Stimulated activated CD4-positive, alpha-beta T cell treated with anti-CD3 and anti-CD28 coated beads, Interleukin-12 subunit alpha, Interleukin-12 subunit beta, amount 100 ng/mL, for 24 hours (primary cell): ENCODE results near the gene CRY2.

Source experiments
- DNase-seq, 2 experiments: peaks; one replicate each; pipeline ENCODE4 v3.0.0-alpha.2; 2020; ENCODE audit warnings: low read depth in 2 of 2

Gene CRY2

DNA sequence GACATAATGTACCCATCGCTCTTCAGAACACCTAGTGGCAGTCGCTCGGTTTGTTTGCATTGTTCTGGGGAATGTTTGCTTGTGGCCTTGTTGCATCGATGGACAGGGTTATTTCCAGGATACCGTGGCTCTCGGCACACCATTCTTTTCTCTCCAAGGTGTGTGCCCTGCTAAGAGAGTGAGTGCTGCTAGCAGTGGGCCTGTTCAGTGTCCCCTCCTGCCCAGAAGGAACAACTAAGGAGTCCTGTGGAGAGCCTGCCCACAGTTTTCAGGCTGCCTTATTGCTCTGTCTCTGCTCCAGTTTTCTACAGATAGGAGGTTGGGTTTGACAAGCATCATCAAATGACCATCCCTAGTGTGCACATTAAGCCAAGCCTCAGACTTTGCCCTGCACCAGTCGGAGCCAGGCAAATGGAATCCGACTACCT lies 1.4 kb downstream of the CRY2 start:
- DNase-seq = no peak

DNA sequence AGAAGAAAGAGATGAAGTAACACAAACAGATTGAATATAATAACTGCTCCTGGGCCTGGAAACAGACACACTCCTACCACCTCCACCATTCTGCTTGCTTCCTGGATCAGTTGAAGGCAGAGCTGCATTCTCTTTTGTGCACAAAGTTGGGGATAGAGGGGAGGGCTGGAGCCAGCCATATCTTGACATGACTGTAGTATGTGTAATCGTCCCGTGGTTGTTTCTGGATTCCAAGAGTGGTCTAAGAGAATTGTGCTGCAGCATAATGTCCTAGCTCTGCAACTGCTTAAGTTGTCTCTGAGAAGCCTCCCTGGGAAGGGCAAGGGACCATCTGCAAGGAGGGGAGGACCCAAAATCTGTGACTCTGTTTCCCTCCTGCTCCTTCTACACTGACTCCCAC lies 3.2 kb downstream of the CRY2 start:
- no peak for DNase-seq

DNA sequence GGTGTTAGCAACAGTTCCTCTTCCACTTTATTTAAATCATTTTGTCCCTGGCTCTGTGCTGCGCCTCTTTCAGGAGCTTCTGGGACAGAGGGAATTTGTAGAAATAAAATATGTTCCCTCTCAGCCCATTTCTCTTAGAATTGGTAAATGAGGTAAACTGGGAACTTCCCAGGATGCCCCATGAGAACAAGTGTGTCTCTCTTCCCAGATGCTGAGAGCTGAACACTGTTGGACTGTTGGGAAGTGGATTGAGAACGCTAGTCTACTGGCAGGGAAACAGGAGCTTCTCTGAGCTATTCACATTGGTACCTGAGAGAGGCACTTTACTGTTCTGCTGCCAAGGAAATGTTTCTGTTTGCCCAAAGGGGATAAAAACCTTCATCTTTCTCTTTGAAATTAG lies 4.0 kb downstream of the CRY2 start:
- DNase-seq = no peak

DNA sequence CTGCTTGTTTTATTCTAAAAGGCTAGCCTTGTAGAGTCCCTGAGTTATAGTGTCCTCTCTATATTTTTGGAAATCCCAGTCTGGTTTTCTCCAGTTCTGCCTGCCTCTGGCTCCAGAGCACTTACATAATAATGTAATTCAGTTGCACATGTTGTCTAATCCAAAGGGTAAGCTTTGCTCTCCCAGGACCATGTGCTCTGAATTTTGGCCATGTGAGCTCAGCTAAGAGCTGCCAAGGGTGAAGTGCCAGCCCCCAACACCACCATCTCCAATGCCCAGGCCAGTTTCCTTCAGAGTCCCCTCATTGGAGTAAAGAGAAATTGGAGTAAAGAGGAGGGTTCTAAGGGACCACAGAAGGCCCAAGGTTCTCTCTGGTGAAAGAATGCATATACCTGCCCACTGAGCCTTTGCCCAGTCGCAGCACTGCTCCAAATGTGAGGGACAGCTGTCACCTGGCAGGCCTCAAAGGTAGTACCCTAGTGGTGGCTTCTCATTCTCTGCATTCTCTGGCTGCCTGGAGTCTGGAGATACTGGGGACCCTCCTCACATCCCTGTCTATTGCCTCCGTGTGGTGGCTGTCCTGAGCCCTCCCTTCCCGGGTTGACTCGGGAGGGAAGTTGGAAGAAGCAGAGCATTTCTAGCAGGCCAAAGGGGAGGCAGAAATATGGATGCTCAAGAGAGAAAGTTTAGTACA lies 4.9 kb downstream of the CRY2 start:
- DNase-seq = no peak

DNA sequence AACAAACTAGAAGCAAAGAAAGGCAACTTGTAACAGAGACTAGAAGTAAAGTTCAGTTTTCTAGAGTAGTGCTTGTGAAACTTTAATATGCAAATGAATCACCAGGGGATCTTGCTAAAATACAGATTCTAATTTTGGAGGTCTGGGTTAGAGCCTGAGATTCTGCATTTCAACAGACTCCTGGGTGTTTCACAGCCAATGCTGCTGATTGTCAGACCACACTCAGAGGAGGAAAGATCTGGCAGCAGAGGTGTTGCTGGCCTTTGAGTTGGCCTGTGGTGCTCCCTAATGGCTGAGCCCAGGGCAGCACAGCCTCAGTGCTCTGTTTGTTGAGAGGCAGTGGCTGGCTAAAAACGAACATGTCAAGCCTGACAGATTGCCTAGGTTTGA lies 5.4 kb downstream of the CRY2 start:
- no peak for DNase-seq

DNA sequence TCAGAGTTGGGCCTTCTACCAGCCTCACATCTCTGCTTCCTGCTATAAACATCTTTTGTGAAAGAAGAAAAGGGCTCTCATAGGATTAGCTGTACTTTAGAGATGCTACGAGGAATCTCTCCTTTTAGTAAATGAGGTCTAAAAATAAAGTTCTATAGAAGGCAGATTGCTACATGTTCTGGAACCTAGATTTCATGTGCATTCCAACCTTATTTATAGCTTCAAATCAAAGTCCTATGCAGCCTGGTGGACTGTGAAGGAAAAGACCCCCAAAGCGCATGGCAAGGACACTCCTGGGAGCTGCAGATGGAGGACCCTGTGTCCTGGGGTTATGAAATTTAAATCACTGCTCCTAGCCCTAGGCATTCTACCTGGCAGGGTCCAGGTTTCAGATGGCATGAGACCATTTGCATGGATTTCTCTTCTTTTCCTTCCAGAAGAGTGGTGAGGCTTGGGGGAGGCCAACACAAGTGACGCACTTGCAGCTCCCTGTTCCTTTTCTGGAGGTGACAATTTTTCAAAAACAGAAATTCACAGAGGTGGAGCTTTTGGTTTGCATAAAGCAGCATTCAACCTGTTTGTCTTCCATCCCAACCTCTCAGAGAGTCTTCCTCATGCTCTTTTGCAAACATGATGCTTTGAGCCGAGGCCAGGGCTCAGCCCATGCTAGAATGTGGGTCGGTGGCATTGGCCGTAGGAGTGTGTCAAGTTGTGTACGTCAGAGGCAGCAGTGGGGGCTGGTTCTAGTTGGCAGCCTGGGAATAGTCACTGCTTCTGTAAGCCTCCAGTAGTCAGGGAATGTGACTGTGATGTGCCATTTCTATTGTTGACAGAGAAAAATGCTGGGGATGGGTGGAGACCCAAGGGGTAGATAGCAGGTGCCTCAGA lies 6.3 kb downstream of the CRY2 start:
- DNase-seq = no peak

DNA sequence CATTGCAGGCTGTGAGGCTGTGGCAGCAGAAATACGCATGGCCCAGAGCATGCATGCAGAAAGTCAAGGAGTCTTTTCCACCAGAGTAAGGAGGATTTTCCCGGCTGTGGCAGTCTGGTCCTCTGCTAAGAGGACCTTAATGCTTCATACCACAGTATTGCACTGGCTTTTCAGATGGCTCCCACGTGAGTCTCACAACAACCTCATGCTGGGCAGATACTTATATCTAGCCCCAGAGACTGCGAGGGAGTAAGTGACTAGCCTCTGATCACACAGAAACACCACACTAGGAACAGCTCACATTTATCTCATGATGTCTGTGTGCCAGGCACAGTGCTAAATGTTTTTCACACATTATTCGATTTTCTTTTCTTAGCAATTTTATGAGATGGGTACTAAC lies 8.0 kb downstream of the CRY2 start:
- no peak for DNase-seq

DNA sequence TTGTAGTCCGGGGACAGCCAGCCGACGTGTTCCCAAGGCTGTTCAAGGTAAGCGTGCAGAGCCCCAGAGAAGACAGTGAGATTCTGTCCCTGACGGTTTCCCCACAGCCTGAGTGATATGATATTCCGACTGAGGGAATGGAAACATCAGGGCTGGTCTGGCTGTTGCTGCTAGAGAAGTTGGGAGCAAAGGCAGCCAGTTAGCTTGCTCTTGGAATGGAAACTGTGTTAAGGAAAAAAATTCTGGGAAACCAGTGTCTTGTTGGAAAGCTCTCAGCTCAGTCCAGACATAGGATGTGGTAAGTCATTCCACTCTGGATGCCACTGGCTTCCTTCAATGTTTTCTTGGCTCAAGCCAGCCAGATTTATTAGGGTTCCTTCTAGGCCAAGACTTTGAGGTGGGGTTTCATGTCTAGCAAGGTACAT lies 8.8 kb downstream of the CRY2 start:
- DNase-seq = no peak

DNA sequence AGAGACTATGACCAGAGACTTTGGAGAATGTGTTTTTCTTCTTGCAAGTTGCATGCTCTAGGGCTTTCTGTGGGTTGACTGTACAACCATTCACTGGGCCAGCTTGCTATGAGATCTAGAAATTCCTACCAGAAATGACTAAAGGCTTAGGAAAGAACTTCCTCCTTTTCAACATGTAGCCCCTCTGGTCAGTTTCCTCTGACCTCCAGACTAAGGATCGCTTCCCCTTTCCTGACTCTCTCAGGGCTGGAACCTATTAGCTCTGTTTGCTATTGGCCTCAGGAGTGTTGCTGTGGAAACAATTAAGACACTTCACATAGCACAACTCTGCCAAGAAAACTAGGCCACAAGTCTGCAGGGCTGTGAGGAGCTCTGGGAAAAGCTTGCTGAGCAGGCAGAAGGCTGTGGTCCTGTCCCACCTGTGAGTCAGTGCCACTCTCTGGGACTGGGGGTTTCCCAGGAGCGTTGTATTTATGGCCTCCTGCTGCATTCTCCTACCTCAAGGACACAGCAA lies 10.7 kb downstream of the CRY2 start:
- DNase-seq = no peak

DNA sequence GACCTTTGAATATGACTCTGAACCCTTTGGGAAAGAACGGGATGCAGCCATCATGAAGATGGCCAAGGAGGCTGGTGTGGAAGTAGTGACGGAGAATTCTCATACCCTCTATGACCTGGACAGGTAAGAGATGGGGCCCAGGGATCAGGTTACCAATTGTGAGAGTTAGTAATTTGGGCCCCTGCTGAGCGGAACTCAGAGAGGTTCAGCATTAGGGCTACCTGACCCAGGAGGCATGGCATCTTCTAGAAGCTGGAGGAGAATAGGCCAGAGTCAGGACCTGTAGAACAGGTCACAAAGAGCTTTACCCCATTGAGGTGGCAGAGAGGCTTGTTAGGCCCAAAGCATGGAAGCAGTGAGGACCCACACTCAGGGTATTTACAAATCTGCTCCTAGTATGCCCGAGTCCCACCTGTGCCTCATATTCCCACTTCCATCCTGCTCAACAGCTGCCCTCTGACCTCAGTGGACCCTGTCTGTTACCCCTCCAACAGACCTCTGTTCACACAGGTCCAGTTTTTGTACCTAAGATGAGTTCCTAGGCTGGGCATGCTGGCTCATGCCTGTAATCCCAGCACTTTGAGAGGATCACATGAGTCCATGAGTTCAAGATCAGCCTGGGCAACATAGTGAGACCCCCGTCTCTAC lies 11.6 kb downstream of the CRY2 start:
- DNase-seq = no peak

DNA sequence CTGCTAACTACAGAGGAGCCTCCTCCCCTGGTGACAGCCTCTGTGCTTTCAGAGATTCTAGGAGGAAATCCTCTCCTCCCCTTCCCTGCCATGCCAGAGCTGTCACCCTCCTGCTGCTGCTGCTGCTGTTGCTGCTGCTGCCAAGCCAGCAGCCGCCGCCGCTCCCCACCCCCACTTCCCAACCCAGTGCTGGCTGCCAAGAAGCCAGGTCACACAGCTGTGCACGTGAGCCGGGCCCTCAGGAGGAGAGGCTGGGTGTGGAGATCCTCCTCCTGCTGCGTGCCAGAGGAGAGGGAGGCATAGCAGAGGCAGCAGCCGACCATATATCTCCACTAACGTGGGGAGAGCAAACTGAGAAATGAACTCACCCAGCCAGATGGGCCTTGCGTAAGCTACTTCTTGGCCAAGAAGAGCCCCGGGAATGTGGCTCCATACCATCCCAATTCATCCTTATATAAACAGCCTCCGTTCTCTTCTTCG lies 12.4 kb downstream of the CRY2 start:
- no peak for DNase-seq

DNA sequence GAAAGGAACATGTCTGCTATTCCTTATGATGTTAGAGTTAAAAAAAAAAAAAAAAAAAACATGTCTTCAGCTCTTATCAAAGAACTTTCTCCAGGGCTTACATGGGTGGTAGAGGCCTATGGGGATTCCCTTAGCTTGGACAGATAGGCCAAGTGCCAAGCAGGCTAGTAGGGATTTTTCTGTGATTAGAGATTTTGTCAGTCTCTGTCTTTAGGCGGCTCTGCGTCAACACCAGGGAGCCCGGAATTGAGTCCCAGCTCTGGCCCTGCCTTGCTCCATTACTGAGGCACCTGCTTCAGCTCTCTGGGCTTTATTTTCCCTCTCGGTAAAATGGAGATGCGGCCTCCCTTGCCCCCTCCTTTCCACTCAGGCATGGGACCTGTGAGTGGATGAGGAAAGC lies 13.1 kb downstream of the CRY2 start:
- no peak for DNase-seq

DNA sequence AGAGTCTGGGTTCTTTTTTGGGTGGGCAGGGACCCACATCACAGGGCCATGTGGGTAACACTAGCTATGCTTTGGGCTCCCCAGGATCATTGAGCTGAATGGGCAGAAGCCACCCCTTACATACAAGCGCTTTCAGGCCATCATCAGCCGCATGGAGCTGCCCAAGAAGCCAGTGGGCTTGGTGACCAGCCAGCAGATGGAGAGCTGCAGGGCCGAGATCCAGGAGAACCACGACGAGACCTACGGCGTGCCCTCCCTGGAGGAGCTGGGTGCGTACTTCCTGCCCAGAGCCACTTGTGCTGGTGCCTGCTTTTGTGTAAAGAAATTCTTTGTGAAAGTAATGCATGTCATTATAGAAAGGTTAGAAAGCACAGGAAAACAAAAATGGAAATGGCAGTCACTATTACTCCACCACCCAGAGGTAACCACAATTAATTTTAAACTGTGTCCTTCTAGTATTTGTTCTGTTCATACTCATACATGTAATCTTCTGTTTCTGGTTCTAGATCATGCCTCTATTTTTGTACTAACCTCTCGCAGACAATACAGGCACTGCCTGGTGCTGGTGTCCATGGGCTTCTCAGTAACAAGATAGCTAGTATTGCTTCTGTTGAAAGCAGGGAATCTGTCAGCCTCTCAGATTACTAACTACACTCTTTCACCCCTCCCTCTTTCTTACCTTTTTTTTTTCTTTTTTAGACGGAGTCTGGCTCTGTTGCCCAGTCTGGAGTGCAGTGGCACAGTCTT lies 13.7 kb downstream of the CRY2 start:
- DNase-seq = no peak

DNA sequence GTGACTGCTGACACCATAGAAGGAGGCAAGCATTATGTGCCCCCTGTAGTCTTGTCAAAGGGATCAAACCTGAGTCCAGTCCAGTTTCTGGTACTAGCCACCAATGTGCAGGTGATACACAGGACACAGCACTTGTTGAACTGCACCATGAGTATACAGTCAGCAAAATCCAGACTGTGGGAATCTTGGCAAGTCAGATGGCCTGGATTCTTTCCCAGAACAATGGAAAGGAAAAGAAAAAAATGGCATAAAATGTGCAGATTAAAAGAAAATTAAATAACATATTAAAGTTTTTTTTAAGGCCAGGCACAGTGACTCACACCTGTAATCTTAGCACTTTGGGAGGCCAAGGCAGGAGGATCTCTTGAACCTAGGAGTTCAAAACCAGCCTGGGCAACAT lies 16.8 kb downstream of the CRY2 start:
- no peak for DNase-seq

DNA sequence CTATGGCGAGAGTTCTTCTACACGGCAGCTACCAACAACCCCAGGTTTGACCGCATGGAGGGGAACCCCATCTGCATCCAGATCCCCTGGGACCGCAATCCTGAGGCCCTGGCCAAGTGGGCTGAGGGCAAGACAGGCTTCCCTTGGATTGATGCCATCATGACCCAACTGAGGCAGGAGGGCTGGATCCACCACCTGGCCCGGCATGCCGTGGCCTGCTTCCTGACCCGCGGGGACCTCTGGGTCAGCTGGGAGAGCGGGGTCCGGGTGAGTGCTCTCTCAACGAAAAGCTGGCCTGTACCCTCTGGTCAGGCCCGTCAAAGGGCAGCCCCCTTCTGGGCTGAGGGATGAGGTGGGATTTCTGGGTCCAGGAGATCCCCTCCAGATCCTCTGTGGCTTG lies 22.3 kb downstream of the CRY2 start:
- DNase-seq = no peak

DNA sequence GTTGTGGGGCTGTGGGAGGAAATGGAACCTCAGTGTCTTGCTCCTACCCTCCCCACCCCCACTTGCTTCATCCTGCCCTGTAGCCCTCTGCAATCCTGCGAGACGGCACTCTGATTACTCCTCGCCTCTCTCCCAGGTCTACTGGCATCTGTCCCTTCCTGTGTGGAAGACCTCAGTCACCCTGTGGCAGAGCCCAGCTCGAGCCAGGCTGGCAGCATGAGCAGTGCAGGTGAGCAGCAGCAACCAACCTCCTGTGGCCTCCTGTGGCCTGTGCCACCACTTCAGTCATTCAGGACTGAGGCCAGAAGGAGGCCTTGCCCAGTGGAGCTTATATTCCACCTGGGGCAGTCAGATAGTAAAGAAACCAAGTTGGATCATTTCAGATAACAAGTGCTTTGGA lies 23.4 kb downstream of the CRY2 start:
- DNase-seq = no peak

DNA sequence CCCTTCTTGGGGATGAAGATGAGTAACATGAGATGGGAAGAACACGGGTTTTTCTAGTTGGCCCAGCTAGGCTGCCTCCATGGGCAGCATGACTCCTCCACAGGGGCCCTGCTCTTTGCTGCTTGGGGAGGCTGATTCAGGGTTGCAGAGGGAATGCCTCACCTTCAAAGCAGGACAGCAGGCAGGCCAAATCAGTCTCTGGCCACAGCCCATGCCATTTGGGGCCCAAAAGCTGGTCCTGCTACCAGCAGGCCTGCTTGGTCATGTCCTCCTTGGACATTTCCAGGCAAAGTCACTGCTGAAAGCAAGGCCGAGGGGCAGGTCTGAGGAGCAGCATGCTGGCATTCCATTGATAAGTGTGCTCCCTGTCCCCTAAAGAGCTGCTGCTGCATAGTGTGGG lies 24.4 kb downstream of the CRY2 start:
- DNase-seq = no peak

DNA sequence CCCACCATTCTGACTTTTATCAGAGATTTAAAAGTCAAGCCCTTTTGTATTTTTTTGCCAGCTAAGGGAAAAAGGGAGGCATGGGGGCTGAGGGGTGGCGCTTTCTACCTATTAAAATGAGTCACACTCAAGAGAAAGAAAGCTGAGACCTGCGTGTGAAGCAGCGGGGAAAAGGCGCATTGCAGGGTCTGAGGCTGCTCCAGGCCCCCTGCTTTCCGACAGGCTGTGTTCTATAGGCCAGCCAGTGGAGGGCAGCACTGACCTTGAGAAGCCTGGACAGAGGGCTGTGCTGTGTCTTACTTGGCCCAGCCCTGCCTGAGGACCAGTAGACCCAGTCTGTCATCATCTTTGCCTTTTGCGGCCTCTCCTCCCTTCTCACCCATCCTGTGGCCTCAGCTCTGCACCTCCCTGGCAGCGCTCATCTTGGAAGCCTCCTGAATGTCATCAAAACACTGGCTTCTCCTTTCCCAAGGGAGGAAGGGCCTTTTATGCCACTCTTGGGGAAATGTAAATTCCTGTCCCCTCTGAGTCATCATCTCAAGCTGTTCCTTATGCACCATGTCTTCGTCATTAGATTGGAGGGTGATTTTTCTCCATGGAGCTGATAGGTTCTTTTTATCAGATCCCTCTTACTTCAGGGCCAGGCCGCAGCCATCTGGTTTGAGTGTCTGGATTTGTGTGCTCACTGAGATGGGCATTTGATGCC lies 25.5 kb downstream of the CRY2 start:
- DNase-seq = no peak

DNA sequence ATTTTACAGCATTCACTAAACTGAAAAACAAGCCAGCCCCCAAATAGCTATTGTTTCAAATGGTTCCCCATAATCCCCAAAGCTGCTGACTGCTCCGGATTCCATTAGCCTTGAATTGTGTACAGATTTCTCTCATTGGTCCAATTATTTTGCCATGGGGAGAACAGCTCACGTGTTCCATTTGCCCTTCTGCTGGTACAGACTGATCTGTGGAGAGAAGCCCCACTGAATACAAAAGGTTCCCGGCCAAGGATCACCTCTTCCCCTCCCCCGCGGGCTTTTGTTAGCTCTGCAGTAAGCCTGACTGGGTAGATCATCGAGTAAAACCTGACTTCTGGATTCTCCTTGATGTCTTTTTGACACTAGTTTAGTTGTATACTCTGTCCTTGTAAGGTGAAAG lies 29.1 kb downstream of the CRY2 start:
- no peak for DNase-seq

DNA sequence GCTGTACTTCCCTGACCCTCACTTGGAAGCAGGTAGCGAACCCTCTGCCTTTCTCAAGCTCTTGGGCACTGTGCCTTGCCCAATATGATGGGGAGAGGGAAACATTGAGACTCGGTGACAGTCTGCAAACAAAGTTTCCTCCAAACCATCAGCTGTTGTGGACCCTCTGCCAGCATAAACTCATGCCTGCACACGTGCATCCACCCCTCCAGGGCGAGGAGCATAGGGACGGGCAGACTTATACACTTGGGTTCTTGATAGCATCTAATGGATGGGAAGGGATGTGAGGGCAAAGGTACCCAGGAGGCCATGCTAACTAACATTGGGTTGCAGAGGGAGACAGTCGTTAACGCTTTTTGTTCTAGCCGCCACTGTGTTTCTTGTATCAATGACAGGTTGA lies 29.9 kb downstream of the CRY2 start:
- DNase-seq = no peak

DNA sequence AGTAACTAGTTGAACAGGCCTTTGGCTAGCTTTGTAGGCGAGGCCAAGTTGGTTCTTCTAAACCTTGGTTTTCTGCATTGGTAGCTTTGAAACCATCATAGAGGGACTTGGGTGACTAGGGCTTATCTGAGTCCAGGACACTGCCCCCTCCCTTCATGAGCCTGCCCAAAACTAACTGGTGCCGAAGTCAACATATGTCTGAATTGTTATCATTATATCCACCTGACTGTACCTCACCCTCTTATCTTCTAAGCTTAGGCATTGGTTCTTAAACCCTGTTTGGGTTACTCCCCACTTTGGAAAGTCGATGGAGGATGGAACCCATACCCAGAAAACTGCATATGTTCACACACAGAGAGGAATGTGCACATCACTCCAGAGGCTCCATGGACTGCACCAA lies 30.6 kb downstream of the CRY2 start:
- no peak for DNase-seq
